HG03045 (cell line): Measurements from ENCODE around the gene LOC128125822.
"Not testable (repeated sequence)": the region's sequence is repeated elsewhere in the genome, so short reads cannot be mapped to it uniquely, and the experiment has no call there.

Experiments
- ATAC-seq: cut with Tn5 transposase; IDR thresholded peaks from one replicate; pipeline ENCODE4 v1.9.1; 2021; ENCODE audit warnings: mild to moderate bottlenecking, moderate library complexity; ENCODE audit not compliant: unreplicated experiment

Gene LOC128125822

DNA sequence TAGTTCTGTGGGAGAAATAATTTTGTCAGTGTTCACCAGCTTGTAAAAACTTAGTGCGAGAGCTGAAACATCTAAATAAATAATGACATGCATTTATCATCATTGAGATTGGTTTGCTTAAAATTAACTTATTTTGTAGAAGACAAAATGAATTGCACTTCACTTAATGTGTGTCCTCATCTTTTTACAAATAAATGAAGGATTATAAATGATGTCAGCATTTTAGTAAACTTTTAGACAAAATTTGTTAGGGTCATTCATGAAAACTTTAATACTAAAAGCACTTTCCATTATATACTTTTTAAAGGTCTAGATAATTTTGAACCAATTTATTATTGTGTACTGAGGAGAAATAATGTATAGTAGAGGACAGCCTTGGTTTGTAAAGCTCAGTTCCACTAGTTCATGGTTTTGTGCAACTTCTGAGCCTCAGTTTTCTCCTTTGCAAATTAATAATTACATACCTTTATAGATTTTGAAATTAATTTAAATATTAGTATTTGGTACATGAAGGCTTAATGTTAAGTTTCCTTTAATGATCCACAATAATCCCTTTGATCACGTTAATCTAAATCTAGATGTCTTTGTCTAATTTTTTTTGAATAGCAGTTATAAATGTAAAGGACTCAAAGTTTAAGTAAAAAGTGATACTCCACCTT lies 9.2 kb downstream of the LOC128125822 start:
- ATAC-seq, result no peak

DNA sequence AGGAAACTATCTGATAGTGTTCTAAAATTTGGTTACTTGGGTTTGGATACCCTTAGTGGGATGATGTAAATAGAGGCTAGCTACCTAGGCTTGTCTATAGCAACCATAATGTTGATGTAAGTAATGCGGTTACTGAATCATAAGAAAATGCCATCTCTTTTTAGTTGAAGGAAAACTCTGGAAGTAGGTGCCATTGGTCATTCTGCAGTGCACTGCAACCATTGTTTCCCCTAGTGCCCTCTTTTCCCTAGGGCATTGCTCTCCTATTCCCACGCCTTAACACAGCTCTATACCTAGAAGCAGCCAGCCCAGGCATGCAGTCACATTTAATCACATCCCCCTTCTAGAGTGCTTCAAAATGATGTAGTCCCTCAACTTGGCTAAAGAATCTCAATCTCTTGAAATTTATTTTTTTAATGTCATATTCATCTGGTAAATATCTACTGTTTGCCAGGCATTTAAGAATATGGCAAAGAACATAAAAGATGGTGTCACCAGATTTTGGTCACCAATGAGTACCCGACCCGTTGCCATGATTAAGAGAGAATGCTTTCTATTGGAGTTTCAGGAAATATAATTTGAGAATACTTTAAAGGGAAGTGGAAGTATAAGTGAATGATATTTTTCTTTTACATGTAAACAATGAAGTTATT lies 10.4 kb downstream of the LOC128125822 start:
- ATAC-seq, result no peak

DNA sequence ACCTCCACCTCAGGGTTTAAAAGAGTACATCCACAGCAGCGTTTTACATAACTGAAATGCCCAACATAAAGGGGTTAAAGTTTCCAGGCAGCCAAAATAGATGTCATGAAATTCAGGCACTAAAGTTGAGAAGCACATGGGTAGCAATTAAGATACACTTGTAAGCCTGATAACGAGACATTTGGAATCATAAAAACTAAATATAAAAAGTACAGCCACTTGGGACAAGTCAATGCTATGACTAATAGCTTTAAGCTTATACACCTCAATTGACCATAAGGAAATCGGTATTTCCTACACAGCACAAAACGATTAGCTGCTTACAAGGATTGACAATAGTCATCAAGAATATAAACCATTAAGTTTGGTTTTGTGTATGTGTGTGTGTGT lies 11.8 kb downstream of the LOC128125822 start:
- ATAC-seq, result no peak

DNA sequence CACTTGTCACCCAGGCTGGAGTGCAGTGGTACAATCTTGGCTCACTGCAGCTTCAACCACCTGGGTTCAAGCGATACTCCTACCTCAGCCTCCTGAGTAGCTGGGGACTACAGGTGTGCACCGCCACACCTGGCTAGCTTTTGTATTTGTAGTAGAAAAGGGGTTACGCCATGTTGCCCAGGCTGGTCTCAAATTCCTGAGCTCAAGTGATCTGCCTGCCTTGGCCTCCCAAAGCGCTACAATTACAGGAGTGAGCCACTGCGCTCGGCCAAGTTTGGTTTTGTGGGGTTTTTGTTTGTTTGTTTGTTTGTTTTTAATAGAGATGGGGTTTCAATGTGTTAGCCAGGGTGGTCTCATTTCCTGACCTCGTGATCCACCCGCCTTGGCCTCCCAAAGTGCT lies 12.3 kb downstream of the LOC128125822 start:
- ATAC-seq, result no peak

DNA sequence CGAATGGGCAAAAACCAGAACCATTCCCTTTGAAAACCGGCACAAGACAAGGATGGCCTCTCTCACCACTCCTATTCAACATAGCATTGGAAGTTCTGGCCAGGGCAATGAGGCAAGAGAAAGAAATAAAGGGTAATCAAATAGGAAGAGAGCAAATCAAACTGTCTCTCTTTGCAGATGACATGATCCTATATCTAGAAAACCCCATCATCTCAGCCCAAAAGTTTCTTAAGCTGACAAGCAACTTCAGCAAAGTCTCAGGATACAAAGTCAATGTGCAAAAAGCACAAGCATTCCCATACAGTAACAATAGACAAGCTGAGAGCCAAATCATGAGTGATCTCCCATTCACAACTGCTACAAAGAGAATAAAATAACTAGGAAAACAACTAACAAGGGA lies 13.4 kb downstream of the LOC128125822 start:
- ATAC-seq, result not testable (repeated sequence)

DNA sequence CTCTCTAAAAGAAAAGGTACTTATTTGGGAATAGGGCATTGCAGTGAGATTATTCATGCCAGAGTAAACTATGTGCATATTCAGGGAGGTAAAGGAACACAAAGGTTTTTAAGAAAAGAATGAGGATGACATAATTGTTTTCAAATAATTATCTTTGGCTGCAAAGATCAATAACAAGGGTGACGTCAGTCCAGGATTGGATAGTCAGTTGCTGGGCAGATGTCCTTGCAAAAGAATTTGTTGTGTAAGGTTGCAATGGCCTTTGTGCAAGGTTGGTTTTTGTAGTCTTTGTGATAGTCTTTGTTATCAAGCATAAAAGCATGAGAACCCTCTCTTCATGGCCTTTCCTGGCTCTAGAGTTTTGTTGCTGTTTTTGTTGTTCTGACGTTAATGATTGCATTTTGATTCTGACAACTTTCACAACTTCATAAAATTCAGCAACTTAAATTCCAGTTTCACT lies 17.7 kb downstream of the LOC128125822 start:
- no peak for ATAC-seq

DNA sequence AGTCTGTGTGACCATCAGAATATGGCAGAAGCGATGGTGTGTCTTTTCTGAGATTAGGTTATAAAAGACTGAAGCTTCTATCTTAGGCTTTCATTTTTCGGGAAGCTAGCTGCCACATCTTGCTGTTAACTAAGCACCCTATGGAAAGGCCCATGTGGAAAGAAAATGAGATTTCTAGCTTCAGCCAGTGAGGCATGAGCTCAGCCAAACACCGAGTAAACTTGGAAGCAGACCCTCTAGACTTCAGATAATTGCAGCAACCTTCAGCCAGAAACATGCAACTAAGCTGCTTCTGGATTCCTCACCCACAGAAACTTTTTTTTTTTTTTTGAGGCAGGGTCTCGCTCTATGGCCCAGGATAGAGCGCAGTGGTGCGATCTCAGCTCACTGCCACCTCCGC lies 20.6 kb downstream of the LOC128125822 start:
- ATAC-seq, result no peak

DNA sequence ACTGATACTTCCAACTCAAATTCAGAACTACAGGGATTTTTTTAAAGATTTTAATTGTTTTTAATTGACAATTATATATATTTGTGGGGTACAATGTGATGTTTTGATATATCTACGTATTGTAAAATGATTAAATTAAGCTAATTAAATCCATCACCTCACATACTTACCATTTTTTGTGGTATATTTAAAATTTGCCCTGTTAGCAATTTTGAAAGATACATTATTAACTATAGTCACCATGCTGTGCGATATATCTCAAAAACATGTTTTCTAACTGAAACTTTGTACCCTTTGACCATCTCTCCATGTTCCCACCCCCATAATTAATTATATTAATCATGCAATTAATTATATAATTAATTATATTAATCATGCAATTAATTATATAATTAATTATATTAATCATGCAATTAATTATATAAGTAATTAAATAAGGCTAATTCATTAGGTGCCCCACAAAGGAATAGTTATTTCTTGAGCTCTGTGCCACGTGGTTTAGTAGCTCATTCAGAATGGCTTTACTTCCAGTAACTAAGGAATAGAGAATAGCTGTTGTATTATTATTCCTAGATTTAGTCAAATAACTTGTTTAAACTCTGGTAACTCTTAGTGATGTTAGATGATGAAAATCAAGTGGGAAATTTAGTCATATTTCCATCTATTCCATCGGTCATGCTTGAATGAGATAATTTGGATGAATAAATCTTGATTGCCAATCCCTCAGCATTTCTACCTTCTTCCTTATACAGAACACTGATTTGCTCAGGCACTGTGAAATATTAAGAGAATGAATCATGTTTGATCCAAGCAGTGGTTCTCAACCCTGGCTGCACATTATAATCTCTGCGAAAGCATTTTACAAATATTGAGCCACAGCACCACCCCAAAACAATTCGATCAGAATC lies 25.1 kb downstream of the LOC128125822 start:
- no peak for ATAC-seq

DNA sequence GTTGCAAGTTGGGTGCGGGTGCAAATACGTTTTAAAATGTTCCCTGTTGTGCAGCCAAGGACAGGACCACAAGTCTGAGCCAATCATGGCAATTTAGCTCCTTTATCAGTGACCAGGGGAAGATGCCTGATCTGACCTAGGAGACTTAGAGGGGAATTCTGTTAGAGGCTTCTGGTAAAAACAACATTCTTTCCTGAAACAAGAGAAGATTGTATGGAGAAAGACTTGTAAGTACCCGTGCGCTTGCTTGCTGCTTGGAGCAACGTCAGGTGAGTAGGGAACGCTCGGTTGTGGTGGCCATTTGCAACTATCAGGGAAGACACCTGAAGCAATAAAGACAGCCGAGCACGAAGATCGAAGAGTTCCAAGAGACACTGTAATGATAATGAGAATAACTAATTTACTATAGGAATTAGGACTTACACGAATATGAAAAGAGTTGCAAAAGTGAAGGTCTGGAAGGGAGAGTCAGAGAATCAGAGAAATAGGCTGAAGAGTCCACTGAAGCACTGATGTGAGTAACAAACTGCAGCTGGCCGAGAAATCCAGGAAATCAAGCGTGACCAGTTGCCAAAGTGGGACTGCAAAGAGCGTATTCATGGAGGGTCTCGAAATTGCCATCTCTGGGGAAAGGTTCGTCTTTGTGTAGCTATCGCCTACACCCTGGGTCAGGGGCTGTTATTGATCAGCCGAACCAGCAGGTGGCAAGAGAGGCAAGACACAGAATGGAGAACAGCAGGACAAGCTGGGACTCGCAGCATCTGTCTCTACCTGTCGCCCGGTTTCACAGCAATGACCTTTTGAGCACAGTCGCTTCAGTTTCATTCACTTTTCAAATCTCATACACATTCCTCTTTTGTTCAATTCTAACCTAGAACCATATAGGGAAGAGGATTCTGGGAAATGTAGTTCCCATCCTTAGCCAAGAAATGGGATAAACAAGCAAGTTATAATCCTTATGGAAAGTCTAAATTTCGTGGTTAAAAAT lies 26.1 kb downstream of the LOC128125822 start:
- ATAC-seq, result peak; percentile 99

DNA sequence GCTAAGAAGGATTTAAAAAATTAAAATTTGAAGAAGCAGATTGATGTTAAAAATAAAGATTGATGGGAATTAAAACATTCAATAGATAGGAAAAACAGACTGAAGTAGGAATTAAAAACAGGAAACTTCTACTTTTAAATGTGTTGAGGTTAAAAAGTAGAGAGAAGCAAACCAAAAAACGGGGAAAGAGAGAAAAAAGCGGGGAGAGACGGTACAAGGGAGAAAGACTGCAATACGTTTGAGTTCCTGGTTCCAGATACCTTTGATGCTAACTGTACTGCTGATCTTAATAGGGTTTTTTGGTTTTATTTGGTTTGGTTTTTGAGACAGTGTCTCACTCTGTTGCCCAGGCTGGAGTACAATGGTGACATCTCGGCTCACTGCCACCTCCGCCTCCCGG lies 27.0 kb downstream of the LOC128125822 start:
- ATAC-seq, result no peak

DNA sequence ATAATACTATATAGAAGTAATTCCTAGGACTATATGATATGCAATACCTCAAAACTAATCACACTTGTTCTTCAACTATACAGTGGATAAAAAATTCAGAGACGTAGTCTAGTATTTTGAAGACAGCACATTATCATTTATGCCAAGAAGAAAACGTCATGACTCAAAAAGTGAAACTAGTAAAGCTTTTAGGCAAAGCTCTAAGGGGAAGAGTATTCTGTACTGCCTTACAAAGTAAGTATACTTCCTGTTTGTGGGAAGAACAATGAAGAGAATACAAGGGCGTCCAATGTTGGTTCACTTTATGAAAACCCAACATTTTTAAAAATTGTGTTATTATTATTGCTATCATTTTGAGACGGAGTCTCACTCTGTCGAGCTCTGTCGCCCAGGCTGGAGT lies 27.9 kb downstream of the LOC128125822 start:
- ATAC-seq, result no peak

DNA sequence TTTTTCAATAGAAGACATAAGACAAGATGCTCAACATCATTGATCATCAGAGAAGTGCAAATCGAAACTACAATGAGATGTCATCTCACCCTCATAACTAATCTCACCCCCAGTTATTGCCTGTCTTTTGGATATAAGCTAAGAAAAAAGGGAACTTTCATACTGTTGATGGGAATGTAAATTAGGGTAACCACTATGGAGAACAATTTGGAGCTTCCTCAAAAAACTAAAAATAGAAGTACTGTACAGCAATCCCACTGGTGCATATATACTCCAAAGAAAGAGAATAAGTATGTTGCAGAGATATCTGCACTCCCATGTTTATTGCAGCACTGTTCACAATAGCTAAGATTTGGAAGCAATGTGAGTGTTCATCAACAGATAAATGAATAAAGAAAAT lies 37.0 kb downstream of the LOC128125822 start:
- no peak for ATAC-seq

DNA sequence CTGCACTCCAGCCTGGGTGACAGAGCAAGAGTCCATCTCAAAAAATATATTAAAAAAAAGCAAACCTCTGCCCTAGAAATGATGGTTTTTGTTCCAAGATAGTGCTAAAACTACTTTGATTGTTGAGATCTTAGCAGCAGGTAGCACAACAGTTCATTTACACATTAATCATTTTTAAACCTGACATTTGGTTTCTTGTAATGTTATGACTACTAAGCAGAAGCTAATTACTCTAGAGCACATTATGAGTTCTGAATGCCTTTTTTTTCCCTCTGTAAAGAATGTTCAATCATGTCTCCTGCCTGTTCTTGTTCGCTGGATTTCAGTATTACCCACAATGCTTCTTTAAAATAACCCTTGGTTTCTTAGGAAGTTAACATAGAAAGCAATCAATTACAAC lies 38.7 kb downstream of the LOC128125822 start:
- no peak for ATAC-seq

DNA sequence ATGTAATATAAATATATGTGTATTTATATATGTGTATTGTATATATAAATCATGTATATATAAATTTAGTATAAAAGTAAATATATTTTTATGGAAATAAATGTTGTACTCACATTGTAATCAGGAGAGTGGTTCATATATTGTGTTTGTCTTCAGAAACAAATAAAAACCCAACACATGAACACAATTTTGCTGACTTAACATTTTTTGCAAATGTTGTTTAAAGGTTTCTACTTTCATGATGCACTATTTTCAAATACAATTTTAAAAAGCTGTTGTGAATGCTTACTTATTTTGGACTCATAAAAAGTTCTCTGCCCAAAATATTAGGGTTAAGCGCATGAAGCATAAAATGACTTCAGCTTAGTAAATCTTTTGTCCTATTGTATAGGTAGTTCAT lies 39.3 kb downstream of the LOC128125822 start:
- no peak for ATAC-seq

DNA sequence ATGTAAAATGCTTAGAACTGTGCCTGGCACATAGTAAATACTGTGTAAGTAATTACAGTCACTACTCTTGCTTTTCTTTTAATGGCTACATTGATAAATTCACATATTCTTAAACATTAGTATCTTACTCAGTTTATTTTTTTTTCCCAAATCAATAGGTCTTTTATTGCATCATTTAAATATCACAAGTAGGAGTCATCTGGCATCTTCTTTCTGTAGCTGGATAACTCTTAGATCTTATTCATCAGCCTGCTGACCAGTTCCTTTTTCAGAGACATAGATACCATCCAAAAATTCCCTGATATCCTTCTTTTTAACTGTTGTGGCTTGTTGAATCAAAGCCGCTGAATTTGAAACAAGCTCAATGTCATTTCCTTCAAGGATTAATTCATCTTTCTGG lies 43.3 kb downstream of the LOC128125822 start:
- ATAC-seq, result no peak
